Erythroblast (primary cell): ENCODE results near the gene TEAD1.

ENCODE experiments used
- DNase-seq, 2 experiments: peaks; one replicate each; lab custom pipeline; 2025; lab: John Stamatoyannopoulos, UW
- GATA1 ChIP-seq: IDR thresholded peaks from 2 replicates; pipeline ENCODE4 v1.6.1; 2011; ENCODE audit warnings: low read depth, mild to moderate bottlenecking, control low read depth, low read length, moderate library complexity
- POLR2A ChIP-seq: IDR thresholded peaks from 2 replicates; pipeline ENCODE4 v1.6.1; 2011; ENCODE audit warnings: mild to moderate bottlenecking, low read length

TEAD1 gene

DNA sequence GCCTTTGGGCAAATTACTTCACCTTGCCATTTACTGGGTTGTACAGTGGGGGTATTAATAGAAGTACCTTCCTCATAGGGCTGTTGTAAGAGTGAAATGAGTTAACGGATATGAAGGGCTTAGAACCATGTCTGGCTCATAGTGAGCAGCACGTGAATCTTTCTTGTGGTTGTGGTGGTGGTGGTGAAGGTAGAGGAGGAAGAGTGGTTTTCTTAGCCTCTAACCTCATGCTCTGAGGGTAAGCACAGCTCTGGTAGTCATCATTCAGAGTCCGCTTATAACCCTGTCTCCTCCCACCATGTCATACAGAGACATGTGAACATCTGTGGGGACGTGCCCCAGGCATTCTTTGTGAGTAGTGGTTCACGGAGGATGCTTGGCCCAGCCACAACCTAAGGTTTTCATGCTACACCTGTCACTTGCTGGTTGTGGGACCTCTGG lies 43.6 kb downstream of the TEAD1 start:
- DNase-seq: no peak
- no peak for TF ChIP-seq GATA1
- TF ChIP-seq POLR2A: no peak

DNA sequence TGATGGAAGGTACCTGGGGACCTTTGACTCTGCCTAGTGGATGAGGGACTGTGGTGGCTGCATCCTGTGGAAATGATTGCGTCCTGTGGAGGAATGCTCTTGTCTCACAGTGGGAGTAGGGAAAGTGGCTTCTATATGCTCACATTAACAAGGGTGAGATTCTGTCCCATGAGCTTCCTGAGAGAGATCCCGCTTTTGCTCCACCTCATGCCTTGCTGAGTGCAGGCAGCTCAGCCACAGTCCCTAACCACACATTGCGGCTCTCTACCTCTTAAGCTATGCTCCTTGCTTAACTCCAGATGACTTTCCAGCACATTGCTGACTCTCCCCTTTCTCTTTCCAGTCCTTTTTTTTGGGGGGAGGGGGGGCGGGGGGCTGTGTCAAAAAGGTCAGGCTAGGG lies 45.0 kb downstream of the TEAD1 start:
- TF ChIP-seq POLR2A (no peak), GATA1 (no peak)
- no peak for DNase-seq

DNA sequence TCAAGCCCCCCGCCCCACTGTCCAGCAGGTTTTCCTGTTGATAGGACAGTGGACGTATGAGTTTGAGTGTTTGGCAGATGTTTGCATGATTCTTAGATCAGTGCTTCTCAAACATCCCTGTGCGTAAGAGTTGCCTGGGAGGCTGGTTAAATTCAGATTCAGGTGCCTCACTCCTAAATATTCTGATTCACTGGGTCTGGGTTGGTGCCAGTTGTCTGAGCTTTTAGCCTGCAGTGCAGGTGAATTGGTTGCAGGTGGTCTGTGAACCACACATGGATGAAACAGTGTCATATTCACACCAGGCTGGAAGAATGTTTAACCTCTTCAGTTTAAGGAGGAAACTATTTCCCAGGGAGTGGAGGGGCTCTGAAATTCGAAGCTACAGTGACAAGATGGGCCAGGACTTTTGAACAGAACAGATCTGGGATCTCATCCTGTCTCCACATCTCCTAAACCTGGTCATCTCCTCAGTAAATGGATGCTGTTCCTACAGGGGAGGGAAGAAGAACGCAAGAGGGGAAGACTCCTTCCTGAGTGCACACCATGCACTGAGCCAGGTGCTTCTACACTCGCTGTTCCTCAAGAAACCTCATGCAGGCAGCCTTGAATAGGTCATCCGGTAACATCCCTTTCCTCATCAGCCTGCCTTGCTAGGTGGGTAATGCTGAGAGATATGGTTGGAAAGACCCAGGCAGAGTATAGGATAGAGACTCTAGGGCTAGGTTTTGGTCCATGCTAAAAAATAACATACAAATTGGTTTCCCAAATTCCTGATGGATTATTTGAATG lies 47.8 kb downstream of the TEAD1 start:
- DNase-seq: no peak
- TF ChIP-seq POLR2A (no peak), GATA1 (no peak)

DNA sequence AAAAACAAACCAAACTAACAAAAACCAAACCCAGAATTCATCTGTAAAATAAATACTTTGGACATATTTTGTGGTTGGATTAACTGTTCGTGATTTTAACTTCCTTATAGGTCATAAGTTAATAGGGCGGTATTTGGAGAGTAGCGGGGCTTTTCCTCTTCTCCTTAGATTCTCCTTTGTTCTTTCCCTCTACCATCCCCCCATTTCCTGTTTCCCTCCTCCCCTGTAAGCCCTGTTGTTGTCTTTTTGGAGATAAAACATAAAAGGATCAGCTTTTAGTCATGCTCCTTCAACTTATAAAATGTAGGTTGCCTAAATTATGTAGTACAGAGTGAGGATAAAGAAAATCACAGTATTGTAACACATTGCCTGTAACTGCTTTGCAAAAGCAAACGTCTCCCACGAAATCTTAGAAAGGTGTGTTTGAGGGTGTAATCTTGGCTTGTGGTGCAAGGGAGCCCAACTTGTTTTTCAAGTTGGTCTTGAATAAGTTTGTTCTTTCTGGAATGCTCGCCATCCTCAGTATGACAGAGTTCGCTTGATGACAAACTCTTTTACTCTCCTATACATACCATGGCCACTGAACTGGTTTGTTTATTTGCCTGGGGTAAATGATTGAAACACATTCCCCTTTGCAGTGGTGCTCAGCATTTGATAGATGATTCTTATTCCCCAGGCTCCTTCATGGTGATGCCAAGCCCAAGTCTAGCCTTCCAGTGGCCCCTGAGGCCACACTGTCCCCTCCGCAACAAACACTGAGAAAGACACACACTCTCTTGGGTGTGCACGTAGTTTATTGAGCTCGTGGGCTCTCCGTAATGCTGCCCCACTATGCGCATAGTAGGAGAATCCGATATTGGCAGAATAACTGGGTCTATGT lies 49.4 kb downstream of the TEAD1 start:
- no peak for DNase-seq
- no peak for TF ChIP-seq POLR2A
- no peak for TF ChIP-seq GATA1

DNA sequence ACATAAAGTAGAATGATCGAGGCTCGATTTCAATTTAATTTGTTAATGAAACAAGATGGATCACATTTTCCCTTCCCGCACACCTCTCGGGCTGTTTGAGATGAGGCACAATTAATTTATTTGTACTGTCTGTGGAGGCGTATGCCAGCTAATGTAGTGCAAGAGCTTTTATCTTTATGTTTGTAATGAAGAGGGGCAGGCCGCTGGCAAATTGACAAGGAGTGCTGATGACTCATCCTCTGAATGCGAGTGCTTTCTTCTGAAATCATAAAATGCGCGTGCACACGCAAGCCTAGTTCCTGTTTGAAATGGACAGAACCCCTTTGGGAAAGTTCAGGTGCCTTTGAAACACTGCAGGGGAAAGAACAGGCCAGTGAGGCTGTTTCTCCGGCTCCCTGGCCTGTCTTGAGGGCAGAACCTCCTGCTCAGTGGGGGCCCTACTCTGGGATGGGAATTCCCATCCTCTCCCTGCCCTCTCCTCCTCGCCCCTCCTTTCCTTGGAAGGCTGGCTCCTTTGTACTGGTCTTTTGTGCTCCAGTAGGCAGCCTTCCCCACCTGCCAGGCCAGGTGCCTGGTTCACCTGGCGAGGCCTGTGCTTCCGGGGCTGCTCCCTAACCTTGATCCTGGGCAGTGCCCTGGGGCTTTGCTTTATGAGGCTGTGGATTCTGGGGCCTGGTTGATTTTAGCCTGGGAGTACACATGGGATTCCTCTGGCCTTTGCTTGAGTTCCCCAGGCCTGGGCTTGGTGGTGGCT lies 50.3 kb downstream of the TEAD1 start:
- TF ChIP-seq POLR2A (no peak), GATA1 (no peak)
- DNase-seq: peak; percentile 72 to 82

DNA sequence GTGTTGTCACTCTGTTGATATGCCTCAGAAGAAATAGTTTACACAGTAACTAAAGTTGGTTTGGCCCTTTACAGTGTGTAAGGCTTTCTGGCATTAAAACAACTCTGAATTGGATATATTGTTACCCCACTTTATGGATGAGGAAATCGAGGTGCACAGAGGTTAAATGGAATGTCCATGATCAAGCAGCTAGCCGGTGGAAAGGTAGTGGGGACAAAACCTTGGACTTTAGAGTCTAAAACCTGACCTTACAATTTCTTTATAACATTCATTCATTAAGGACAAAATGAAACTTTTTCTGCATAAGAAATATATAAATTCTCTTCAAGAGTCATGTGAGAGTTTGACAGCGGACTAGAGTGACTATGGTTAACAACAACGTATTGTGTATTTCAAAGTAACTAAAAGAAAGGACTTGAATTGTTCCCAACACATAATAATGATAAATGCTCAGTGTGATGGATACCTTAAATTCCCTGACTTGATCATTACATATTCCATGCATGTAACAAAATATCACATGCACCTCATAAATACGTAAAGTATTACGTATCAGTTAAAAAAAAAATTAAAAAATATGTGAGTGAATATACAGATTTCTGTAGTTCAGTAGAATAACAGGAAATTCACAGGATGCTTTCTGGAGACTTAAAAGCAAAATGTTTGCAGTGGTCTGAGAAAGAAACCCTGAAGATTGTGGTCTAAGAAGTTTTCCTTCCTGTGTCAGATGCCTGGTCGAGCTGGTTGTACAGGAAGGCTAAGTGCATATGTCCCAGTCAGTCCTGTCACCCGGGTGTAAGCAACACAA lies 51.0 kb downstream of the TEAD1 start:
- DNase-seq: no peak
- TF ChIP-seq GATA1: no peak
- TF ChIP-seq POLR2A: no peak

DNA sequence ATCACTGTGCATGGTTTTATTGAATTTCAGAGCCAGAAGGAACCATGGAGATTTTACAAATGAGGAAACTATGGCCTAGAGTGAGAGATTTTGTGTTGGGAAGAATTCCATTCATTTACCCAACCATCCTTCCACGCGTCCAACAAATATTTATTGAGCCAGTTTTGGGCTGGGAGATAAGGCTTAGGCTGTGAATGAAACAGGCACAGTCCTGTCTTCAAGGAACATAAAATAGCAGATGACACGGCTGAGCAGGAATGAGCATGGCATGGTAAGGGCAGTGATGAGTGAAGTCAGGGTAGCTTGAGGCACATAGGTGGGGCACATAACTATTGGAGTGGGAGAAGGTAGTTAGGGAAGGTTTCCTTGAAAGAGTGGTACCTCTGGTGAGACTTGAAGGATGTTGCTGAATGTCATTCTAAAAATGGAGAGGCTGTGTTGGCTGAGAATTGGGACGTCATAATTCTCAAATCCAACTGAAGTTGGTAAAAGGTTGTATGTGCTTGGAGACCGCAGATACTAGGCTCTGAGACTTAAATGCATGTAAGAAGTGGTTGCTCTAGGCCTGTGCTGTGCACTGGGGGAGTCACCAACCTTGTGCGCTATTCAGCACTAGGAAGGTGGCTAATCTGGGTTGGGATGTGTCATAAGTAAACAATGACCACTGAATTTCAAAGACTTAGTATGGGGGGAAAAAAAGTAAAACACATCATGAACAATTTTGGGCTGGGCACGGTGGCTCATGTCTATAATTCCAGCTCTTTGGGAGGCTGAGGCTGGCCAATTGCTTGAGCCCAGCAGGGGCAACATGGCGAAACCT lies 51.9 kb downstream of the TEAD1 start:
- no peak for DNase-seq

DNA sequence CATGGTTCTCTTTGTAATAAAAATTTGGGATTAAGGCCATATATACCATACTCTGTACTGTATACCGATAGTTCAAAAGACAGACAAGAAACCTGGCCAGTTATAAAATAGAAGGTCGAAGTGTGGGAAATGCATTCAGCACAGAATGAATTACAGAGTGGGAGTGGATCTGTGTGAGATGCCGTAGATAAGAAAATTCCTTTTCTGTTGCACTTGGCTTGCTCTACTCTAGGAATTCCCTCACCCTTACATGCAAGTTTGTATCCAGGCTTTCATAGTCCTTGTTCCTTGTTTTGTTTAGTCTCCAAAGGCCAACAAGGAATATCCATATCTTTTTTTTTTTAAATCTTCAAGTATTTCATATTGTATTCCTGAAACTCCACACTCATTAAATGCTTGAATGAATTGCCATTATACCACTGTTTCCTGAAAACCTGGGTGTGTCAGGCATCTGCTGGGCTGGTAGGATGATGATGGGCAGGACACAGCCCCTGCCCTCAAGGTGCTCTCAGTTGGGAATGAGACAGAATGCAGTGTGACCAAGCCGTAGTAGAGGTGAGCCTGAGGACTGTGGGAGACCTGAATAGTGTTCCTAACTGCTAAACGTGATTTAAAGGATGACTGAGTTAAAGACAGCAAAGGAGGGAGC lies 53.5 kb downstream of the TEAD1 start:
- no peak for TF ChIP-seq GATA1
- no peak for TF ChIP-seq POLR2A
- no peak for DNase-seq

More for the DNA sequence above, 51.9 kb downstream of the TEAD1 start:
- no peak for TF ChIP-seq GATA1

DNA sequence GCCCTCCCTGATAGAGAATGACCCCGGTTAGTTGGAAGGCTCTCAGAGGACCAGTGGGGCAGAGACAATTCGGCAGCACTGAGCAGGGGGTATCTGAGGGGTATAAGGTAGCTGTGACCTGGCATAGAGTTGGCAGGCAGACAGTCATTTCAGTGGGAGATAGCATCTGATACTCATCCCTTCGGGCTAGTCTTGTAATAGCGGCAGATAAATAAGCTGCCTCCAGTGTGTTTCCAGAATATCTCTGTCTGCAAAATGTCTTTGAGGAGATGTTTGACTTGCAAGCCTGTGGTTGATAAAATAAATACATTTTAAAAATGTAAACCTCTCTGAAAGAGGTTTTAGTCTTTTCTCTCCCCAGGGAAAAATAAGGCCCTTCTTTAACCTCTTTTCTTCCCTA lies 54.2 kb downstream of the TEAD1 start:
- DNase-seq: no peak
- TF ChIP-seq GATA1: no peak
- TF ChIP-seq POLR2A: no peak

DNA sequence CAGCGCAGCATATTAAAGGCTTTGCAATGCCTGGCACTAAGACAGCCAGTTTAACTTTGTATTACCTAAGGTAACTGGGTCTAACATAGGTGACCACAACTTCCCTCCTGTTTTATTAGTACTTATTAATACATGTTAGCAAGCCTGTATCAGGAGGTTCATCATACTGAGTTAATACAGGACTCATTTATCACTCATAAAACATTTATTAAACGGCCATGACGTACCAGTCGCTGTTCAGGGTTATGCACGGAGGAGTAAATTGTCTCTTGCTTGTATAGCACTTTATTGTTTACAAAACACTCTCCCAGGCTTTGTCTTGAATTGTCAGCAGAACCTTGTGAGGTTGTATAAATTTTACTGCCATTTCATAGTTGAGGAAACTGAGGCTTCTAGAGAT lies 55.7 kb downstream of the TEAD1 start:
- DNase-seq: no peak

DNA sequence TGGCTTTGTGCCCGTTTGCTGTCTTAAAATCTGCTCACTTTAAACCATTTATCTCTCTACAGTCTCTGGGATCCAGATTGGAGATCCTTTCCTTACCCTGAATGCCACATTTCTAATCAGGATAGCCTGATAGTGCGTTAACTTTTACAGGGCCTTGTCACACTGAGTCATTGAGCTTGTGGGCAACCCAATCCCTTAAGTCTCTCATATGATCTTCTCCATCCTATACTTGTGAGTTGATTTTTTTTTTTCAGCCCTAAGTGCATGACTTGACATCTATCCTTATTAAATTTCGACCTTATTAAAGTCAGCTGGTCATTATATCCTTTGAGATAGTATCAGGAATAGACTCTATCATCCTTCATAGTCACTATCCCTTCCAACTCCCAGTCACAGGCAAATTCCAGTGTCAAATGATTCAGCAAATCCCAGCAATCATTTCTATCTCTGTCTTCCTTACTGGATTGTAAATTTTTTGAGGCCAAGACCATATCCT lies 57.7 kb downstream of the TEAD1 start:
- DNase-seq: no peak
- no peak for TF ChIP-seq GATA1
- no peak for TF ChIP-seq POLR2A

More for the DNA sequence above, 55.7 kb downstream of the TEAD1 start:
- TF ChIP-seq POLR2A (no peak), GATA1 (no peak)
